Measurements from ENCODE around the gene ACIN1.

DNA sequence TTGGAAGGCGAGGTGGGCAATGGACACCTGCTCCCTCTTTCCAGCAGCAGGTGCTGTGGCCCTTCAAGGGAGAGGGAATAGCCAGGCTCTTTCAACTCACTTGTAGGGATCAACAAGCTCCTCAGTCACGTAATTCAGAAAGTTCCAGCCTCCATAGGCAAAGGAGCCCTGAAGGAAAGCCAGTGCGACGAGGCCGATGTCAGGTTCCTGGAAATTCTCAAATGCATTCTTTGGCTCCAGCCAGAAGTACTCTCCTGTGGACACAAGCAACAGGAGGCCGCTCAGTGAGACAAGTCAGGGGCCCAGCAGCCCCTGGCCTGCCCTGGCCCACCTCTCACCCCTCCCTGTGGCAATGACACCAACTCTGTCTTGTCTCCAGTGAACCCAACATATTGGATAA is 45.4 kb upstream of the ACIN1 start:
- TF ChIP-seq POLR2AphosphoS5 (IDR thresholded peaks at IDR 0.05; ENCODE audit: borderline replicate concordance, low read depth, low read length), result no peak
- TF ChIP-seq EZH2 (IDR thresholded peaks at IDR 0.05), result no peak
- TF ChIP-seq FOXP2 (optimal IDR thresholded peaks at IDR 0.05; ENCODE audit: control extremely low read depth, extremely low read length, insufficient read depth), result no peak
